K562 treated with DMSO at 1 percent for 12 hours (cell line): ENCODE results near the gene MYEOV. TPM values are rescaled to one million over a fixed set of nuclear protein-coding genes. Genes with fewer than 3 reads are reported as not detected.

ENCODE experiments used
- total RNA-seq: library from RNA; unstranded; fragments of 300-600 nt; gene quantifications from 2 replicates; pipeline ENCODE4 v1.2.3, GENCODE V29; 2022; ENCODE audit not compliant: insufficient read depth

The MYEOV gene
- 31.8 and 32.0 TPM in 2 replicates for total RNA-seq

DNA sequence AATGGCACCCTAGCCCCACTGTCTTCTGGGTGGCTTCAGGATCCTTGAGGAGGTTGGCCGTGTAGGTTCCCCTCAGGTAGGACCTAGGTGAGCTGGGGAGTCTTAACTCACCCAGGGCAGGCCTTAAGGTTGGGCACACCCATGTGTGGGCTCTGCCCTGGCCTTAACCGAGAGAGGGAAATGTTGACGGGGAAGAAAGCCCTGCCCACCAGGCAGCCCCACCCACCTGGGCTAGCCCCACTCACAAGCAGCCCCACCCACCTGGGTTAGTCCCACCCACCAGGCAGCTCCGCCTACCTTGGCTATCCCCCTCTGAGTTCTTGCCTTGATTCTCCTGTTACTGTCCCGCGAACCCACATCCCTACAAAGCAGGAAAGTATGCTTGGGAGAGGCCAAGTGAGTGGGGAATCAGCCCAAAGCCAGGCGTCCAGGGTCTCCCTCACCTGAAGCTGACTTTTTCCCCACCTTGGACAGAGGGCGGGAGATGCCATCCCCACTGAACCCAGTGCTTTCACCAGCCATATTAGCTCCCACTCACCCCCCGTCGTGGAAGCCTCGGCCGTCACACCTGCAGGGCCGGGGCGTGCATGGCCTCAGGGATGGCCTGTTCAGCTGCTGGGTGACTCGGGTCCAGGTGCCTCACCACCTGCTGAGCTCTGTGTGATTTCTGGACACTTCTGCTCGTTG, at the start of gene MYEOV:
TSS of gene MYEOV (plus strand) at position 337 of the 687 bp plus-strand sequence. CDS start 1,200 bp downstream, outside the sequence.

Other genes with a start within 250 kb of the MYEOV start
- gene TPCN2, start 245.2 kb upstream of the MYEOV start, total RNA-seq, result 5.2 and 6.8 TPM in 2 replicates
- gene SMIM38, start 138.2 kb upstream of the MYEOV start, total RNA-seq, result 0.22 and 0.30 TPM in 2 replicates
- not detected in 2 replicates for gene LINC01488, start 187.5 kb downstream of the MYEOV start, total RNA-seq